RWPE2 (cell line): ENCODE data around the gene AKAP8L.
A peak's percentile ranks its signal among the peaks of the same experiment; 100 is the strongest.
"Not testable (repeated sequence)": the region's sequence is repeated elsewhere in the genome, so short reads cannot be mapped to it uniquely, and the experiment has no call there.

Experiments used
- ATAC-seq: fragments of 200-7000 bp; cut with Tn5 transposase; 3 replicates; pipeline ENCODE4 v1.9.1; 2021; ENCODE audit warnings: low read depth
- DNase-seq: peaks from one replicate; pipeline ENCODE4 v3.0.0-alpha.2; 2020; ENCODE audit warnings: low spot score
- H3K27ac ChIP-seq: fragments of 450-650 bp; 2 replicates; pipeline ENCODE4 v1.5.1; 2017; ENCODE audit warnings: mild to moderate bottlenecking; ENCODE audit not compliant: poor library complexity, severe bottlenecking
- H3K27me3 ChIP-seq: fragments of 250-450 bp; sonication (Bioruptor Pico); 2 replicates; pipeline ENCODE4 v1.5.1; 2021; ENCODE audit warnings: mild to moderate bottlenecking, moderate library complexity; ENCODE audit not compliant: insufficient read depth, poor library complexity, severe bottlenecking
- H3K36me3 ChIP-seq: fragments of 250-450 bp; sonication (Bioruptor Pico); 2 replicates; pipeline ENCODE4 v1.5.1; 2020; ENCODE audit warnings: low read depth, mild to moderate bottlenecking, moderate library complexity
- H3K4me1 ChIP-seq: fragments of 250-450 bp; sonication (Bioruptor Pico); 2 replicates; pipeline ENCODE4 v1.5.1; 2021; ENCODE audit warnings: mild to moderate bottlenecking, moderate library complexity; ENCODE audit not compliant: insufficient read depth, poor library complexity, severe bottlenecking
- H3K4me3 ChIP-seq: fragments of 250-450 bp; sonication (Bioruptor Pico); 2 replicates; pipeline ENCODE4 v1.5.1; 2021; ENCODE audit warnings: mild to moderate bottlenecking, moderate library complexity; ENCODE audit not compliant: severe bottlenecking
- H3K9me3 ChIP-seq: fragments of 250-450 bp; sonication (Bioruptor Pico); 2 replicates; pipeline ENCODE4 v1.5.1; 2021; ENCODE audit warnings: mild to moderate bottlenecking, moderate library complexity; ENCODE audit not compliant: severe bottlenecking
- CTCF ChIP-seq: fragments of 450-650 bp; IDR thresholded peaks from one replicate; pipeline ENCODE4 v1.5.1; 2017; ENCODE audit warnings: mild to moderate bottlenecking, moderate library complexity; ENCODE audit not compliant: poor library complexity, severe bottlenecking

Gene AKAP8L

DNA sequence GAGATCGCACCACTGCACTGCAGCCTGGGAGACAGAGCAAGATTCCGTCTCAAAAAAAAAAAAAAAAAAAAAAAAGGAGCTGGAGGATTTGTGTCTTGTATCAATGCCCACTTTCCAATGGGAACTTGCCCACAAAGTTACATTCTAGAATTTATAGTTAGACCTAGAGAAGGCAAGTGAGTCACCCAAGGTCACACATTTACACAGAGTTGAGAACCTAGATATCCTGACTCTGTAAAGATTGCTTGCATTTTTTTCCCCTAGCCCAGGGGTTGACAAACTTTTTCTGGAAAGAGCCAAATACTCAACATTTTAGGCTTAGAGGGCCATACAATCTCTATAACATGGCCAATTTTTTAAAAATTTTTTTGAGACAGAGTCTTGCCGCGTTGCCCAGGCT, 78.7 kb downstream of the AKAP8L start:
- Histone ChIP-seq H3K27me3 (no peaks in the 10 kb centered on the region), H3K36me3 (peaks cover 42% of the 10 kb centered on the region), H3K4me3 (no peak overlapping the region), H3K4me1 (no peaks in the 10 kb centered on the region), H3K27ac (no peak overlapping the region), H3K9me3 (no peaks in the 10 kb centered on the region)
- ATAC-seq (no peak), DNase-seq (no peak)
- TF ChIP-seq CTCF: no peak

GRCh38 chr19:15337202-15337601, 81.6 kb downstream of the AKAP8L start:
- no peaks in the 10 kb centered on the region for H3K9me3 ChIP-seq
- H3K36me3 ChIP-seq: peaks cover 34% of the 10 kb centered on the region
- H3K27ac ChIP-seq: no peak overlapping the region
- no peak overlapping the region for H3K4me3 ChIP-seq
- DNase-seq (no peak), ATAC-seq (no peak)
- H3K4me1 ChIP-seq: no peaks in the 10 kb centered on the region
- no peaks in the 10 kb centered on the region for H3K27me3 ChIP-seq
- no peak for TF ChIP-seq CTCF

- peaks cover 24% of the 10 kb centered on the region for H3K36me3 ChIP-seq
- H3K9me3 ChIP-seq, H3K4me1 ChIP-seq, H3K27ac ChIP-seq, H3K4me3 ChIP-seq, ATAC-seq, H3K27me3 ChIP-seq, DNase-seq: not testable (repeated sequence)
These were observed 82.8 kb downstream of the AKAP8L start for GRCh38 chr19:15335992-15336391.

DNA sequence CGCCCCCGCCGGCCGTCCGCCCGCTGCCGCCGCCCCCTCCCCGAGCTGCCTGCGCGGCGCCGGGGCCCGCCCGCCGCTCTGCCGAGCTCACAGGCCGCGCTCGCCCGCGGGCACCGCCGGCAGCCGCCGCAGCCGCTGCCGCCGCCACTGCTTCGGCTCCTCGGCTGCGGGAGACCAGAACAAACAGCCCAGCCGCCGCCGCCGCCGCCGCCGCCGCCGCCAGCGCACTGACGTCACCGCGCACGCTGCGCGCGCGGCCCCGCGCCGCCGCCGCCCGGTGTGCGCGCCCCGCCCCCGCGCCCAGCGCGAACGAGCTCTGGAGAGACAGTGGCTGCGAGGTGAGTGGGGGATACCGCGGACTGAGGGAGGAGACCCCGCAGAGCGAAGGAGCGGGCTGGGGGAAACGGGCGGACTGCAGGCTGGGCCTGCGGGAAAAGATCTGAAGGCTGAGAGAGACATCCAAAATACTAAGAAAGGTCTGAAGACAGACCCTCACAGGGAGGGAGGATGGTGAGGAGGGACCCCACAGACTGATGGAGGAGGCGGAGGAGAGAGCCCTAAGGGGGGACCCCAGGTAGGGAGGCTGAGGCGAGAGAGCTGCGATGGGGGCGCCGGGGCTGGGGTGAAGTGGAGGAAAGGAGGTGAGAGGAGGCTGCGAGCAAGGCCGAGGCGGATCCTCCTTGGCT, 86.3 kb downstream of the AKAP8L start, which contains the start of gene BRD4:
TSS of gene BRD4 (minus strand) at position 229 of the 686 bp plus-strand sequence. CDS start 59,440 bp downstream, outside the sequence.
- Histone ChIP-seq H3K9me3 (no peaks in the 10 kb centered on the region), H3K27ac (peak within 1 kb of the TSS; percentile 93), H3K4me3 (peak within 1 kb of the TSS; percentile 78), H3K27me3 (no peaks in the 10 kb centered on the region), H3K36me3 (peaks cover 40% of the 10 kb centered on the region), H3K4me1 (peaks cover 11% of the 10 kb centered on the region)
- DNase-seq (peak; percentile 55), ATAC-seq (no peak; the same call in 2 of the 3 replicates)
- no peak for TF ChIP-seq CTCF

GRCh38 chr19:15331419-15332310, 87.1 kb downstream of the AKAP8L start:
- Histone ChIP-seq H3K27me3 (no peaks in the 10 kb centered on the region), H3K27ac (peak overlapping the region; percentile 93), H3K36me3 (peaks cover 32% of the 10 kb centered on the region), H3K9me3 (no peaks in the 10 kb centered on the region), H3K4me3 (peak overlapping the region; percentile 78), H3K4me1 (peaks cover 19% of the 10 kb centered on the region)
- DNase-seq (no peak), ATAC-seq (peak; percentile 36)
- TF ChIP-seq CTCF: no peak
